ENCODE data around the gene FRAT1.

FRAT1 gene

DNA sequence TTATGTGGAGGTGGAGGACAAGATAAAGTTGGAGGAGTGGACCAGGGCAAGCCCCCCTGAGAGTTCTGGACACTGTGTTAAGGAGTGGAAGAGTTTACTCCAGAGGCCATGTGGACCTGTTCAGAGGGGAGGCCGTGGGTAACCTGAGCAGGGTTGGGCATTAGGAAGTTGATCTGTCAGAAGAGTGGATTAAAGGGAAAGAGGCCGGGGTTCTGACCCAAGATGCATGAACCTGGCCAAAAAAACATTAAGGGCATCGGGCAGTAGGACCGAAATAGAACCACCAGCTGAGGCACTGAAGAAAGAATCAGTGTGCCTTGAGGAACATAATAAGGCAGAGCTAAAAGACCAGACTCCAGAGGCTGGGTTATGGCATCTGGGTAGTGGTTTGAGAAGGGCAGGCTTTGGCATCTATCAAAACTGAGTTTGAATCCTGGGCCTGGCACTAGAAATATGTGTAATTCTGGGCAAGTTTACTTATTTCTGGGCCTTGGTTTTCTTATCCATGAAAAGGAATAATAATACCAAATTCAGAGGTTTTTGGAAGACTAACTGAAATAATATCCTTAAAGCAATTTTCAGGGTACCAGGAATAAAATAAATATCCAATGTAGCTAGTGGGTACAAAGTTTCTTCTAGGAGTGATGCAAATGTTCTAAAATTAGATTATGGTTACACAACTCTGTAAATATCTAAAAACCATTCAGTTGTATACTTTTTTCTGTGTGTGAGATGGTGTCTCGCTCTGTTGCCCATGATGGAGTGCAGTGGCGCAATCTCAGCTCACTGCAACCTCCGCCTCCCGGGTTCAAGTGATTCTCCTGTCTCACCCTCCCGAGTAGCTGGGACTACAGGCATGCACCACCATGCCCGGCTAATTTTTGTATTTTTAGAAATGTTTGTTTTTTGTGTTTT is 10.9 kb upstream of the FRAT1 start:
- DNase-seq (ENCODE audit: low spot score): no peak

DNA sequence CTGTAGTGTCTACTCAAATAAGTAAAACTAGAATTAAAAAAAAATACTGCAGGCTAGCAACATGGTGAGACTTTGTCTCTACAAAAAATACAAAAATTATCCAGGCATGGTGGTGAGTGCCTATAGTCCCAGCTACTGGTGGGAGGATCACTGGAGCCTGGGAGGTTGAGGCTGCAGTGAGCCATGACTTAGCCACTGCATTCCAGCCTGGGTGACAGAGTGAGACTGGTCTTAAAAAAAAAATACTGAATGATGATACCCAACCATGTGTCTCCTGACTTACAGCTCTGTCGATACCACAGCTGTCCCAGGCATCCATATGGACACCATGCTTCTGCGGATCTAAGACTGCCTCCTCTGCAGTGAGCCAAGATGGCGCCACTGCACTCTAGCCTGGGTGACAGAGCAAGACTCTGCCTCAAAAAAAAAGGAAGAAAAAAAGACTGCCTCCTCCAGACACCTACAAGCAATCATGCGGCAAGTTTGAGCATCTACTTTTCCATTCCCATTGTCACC is 7.9 kb upstream of the FRAT1 start:
- no peak for DNase-seq (ENCODE audit: low spot score)

- no peak for DNase-seq (ENCODE audit: low spot score)
These were observed 6.2 kb upstream of the FRAT1 start for GRCh38 chr10:97312897-97313296.

DNA sequence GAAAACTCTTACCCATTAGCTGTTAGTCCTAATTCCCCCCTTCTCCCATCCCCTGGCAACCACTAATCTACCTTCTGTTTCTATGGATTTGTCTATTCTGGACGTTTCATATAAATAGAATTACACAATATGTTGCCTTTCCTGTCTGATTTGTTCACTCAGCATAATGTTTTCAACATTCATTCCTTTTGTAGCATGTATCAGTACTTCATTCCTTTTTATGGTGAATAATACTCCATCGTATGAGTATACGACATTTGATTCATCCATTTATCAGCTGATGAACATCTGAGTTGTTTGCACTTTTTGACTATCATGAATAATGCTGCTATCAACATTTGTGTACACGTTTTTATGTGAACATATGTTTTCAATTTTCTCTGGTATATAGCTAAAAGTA is 4.4 kb upstream of the FRAT1 start:
- DNase-seq (ENCODE audit: low spot score): no peak

DNA sequence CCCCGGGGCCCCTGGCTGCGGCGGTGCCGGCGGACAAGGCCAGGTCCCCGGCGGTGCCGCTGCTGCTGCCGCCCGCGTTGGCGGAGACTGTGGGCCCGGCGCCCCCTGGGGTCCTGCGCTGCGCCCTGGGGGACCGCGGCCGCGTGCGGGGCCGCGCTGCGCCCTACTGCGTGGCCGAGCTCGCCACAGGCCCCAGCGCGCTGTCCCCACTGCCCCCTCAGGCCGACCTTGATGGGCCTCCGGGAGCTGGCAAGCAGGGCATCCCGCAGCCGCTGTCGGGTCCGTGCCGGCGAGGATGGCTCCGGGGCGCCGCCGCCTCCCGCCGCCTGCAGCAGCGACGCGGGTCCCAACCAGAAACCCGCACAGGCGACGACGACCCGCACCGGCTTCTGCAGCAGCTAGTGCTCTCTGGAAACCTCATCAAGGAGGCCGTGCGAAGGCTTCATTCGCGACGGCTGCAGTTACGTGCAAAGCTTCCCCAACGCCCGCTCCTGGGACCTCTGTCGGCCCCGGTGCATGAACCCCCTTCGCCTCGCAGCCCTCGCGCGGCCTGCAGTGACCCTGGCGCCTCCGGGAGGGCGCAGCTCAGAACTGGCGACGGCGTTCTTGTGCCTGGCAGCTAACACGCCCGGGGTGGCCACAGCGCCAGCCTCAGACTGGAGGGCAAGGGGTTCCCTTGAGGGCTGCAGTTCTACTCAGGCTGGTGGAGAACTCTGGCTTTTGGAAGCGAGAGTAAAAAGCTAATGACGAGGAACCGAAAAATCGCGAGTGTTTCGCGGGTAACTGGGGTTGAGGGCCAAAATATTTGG is 804 bp downstream of the FRAT1 start:
- peak; percentile 65 for DNase-seq (ENCODE audit: low spot score)

DNA sequence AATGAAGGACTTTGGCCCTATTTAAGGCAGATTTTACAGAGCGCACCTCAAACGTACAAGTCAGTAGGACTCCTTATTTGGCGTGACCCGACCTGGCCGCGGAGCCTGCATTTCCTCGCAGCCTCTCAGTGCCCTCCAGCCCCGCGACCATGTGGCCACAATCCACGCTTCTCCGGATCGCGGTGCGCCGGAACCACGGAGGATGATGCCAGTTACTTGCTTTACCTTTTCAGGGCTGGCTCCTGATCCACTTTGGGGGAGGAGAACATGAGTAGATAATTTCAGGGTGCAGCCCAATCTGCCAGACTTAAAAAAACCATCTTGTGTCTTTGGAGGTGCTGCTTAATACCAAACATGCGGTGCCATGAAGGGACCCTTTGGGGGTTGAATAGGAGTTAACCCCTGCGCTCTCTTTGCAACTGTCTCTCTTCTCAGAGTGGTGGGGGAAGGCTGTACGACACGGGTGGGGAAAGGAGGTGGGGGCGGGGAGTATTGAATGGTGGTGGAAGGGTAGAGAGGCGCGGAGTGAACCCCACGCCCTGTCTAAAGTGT is 1.5 kb downstream of the FRAT1 start:
- peak; percentile 11 for DNase-seq (ENCODE audit: low spot score)

DNA sequence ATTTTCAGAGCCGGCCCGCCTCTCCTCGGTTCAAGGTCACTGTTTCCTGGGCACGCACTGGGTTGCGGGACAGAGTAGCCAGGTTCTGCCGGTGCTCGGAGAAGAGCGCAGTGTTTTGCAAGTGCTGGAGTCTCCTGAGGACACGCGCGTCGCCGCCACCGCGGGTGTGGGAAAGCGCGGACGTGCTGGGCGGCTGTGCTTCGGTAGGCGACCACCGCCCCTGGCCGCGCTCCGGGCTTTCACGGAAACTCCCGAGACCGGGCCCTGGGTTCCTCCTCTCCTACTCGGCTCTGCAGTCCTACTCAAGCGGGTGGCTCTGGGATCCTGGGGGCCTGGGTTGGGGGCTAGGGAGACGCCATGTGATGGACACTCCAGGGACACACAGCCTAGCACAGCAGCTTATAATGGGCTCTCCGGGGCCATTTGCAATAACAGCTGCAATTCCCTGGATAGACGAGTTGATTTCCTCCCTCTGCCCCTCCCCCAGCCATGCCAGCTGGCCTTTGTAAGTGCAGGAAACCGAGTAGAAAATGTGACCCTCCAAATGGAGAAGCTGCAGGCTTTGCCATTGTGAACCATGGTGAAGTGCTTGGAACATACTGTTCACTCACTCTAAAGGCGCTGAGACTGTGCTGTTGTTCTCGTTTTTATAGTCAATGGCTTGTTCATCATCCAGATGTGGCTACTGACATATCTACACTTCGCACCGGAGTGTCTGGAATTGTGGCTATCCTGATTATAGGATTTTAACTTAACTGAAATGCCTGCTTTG is 2.1 kb downstream of the FRAT1 start:
- DNase-seq (ENCODE audit: low spot score): peak; percentile 78

GRCh38 chr10:97321804-97322190 is 2.7 kb downstream of the FRAT1 start:
- DNase-seq (ENCODE audit: low spot score): peak; percentile 65

GRCh38 chr10:97323501-97323900 is 4.4 kb downstream of the FRAT1 start:
- DNase-seq (ENCODE audit: low spot score): no peak

DNA sequence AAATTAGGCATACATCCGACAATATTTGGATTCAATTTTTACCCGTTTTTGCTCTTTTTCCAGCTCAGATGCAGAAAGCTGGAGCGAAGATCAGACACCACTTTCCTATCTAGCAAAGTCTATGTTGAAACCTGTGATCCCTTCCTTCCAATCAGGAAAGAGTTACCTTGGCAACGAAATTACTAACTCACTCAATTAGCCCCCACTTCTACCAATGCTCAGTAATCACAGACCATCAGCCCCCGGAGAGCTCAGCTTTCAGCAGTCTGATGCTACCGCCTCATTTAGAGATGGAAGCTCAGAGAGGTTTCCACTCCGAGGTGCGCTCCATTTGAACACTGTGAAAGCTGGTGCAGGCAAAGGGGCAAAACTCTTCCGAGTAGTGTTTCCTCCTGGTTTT is 6.7 kb downstream of the FRAT1 start:
- DNase-seq (ENCODE audit: low spot score): peak; percentile 68

GRCh38 chr10:97327348-97328294 is 8.6 kb downstream of the FRAT1 start:
- DNase-seq (ENCODE audit: low spot score): no peak

GRCh38 chr10:97328646-97329453 is 9.8 kb downstream of the FRAT1 start:
- no peak for DNase-seq (ENCODE audit: low spot score)

- DNase-seq (ENCODE audit: low spot score): no peak
These were observed 10.7 kb downstream of the FRAT1 start for GRCh38 chr10:97329766-97330165.

- DNase-seq (ENCODE audit: low spot score): no peak
These were observed 12.2 kb downstream of the FRAT1 start for GRCh38 chr10:97331153-97331703.

DNA sequence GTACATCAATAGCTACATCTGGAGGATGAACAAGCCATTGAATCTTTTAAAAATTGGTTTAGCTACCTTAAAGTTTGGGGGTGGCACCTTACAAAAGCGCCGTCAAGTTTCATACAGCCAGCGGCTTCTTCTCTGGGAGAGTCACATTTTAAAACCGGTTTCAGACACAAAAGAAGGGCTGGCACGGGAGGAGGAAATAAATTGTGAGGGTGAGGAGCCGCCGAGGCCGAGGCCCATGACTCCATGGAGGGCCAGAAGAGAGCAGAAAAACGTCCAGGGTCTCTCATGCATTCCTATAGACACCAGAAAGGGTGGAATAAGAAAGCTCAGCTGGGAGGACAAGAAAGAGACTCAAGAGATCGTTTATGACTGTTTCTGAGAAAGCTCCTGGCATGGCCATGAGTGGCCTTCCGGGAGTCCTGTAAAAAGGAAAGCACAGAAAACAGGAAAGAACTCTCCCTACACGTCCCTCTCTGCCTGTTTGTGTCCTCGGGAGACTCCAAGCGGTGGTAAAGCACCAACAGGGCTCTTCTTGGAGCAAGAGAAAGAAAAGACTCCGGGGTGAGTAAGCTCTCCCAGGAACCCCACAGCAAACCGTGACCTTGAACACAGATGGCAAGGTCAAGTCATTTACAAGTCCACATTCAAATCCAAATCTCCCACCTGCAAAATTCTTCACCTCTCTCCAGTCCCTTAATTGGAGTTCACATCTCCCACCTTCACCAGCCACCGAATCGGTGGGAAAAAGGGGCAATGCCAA is 13.7 kb downstream of the FRAT1 start:
- peak; percentile 83 for DNase-seq (ENCODE audit: low spot score)

DNA sequence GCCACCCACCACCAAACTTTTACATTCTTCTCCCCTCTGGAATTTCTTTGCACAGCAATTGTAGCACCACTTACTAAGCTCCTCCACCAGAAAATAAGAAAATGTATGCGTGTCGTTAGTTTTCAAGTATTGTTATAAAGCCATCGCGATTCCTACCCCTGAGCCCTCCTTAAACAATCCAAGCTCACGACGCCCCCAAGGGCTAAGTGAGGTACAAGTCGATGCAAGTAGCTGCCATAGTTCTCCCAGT is 14.2 kb downstream of the FRAT1 start:
- no peak for DNase-seq (ENCODE audit: low spot score)

GRCh38 chr10:97333601-97334369 is 14.7 kb downstream of the FRAT1 start:
- DNase-seq (ENCODE audit: low spot score): peak; percentile 33

Measured in Ammon's horn (tissue), 1 donor.